ENCODE results near the gene OR1D5.

- no peak for TF ChIP-seq HDAC2 (IDR thresholded peaks at IDR 0.05; ENCODE audit: borderline replicate concordance in 1 of 2, low read depth in 2 of 2, low read length in 2 of 2)
- no peak for TF ChIP-seq CHD2 (IDR thresholded peaks at IDR 0.05; ENCODE audit: low read length)
- TF ChIP-seq SP4 (IDR thresholded peaks at IDR 0.05; ENCODE audit: low read length), result no peak
- no peak for TF ChIP-seq EP300 (IDR thresholded peaks at IDR 0.05; ENCODE audit: borderline replicate concordance in 1 of 2, low read depth in 2 of 2, low read length in 2 of 2)
- TF ChIP-seq SAP30 (IDR thresholded peaks at IDR 0.05; ENCODE audit: insufficient read depth, insufficient replicate concordance, low read length), result no peak
- TF ChIP-seq MAFK (IDR thresholded peaks at IDR 0.05; ENCODE audit: low read depth, low read length), result no peak
- no peak for TF ChIP-seq GABPA (IDR thresholded peaks at IDR 0.05; ENCODE audit: borderline replicate concordance, insufficient read depth, low read length)
- TF ChIP-seq ATF2 (IDR thresholded peaks at IDR 0.05; ENCODE audit: low read length), result no peak
- TF ChIP-seq, protein P1, sequence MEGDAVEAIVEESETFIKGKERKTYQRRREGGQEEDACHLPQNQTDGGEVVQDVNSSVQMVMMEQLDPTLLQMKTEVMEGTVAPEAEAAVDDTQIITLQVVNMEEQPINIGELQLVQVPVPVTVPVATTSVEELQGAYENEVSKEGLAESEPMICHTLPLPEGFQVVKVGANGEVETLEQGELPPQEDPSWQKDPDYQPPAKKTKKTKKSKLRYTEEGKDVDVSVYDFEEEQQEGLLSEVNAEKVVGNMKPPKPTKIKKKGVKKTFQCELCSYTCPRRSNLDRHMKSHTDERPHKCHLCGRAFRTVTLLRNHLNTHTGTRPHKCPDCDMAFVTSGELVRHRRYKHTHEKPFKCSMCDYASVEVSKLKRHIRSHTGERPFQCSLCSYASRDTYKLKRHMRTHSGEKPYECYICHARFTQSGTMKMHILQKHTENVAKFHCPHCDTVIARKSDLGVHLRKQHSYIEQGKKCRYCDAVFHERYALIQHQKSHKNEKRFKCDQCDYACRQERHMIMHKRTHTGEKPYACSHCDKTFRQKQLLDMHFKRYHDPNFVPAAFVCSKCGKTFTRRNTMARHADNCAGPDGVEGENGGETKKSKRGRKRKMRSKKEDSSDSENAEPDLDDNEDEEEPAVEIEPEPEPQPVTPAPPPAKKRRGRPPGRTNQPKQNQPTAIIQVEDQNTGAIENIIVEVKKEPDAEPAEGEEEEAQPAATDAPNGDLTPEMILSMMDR (IDR thresholded peaks at IDR 0.05; ENCODE audit: control extremely low read depth in 1 of 3, insufficient read depth in 1 of 3, low read depth in 1 of 3, low read length in 3 of 3), result no peak
Observed at GRCh38 chr17:3038941-3039340, 24.5 kb downstream of the OR1D5 start.
